GM13976 (cell line): ENCODE measurements around the gene ENTREP1.

ENCODE experiments used
- DNase-seq: peaks from one replicate; pipeline ENCODE4 v3.0.0; 2012; ENCODE audit warnings: low spot score
- in situ Hi-C: fragments of 300-500 bp; cut with MboI; formaldehyde crosslinking; loops from one replicate; pipeline ENCODE4 v1.12.0; 2022; ENCODE audit warnings: low sequenced_read_pairs, mixed read lengths, inconsistent platforms; ENCODE audit not compliant: unreplicated experiment
- TF ChIP-seq, protein P1 (sequence below): IDR thresholded peaks from 2 replicates; pipeline ENCODE4 v1.5.1; 2012; ENCODE audit warnings: borderline replicate concordance, mild to moderate bottlenecking; ENCODE audit not compliant: insufficient read depth; ENCODE audit errors: extremely low read depth, missing control alignments, control extremely low read depth

Gene ENTREP1

DNA sequence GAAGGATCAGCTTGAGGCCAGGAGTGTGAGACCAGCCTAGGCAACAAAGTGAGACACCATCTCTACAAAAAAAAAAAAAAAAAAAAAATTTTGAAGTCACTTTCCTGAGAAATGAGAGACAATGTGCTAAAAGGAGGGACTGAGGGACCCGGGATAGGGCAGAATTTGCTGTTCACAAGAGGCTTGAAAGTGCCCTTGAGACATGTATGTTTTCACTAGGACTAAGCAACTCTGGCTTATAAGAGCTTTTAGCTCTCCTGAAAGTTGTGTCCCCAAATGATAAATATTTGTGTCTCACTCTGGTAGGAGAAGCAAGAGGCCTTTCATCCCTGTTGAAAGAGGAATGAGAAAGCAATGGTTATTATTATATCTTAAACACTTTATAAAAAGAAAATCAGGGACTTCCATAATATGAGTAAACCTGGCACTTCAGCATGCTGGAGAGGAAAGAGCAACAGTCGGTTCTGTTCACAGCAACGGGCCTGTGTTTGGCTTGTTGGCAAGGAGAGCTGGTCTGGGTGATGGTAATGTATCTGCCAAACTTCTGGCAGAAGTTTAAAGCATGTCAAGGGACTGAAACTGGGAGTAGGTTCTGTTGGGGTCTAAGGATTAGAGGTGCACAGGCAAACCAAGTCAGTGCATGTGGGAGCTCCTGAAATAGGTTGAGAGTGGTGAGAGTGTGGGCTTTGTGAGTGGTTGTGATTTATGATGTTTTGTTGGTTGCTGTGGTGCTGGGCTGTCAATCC, 32.2 kb downstream of the ENTREP1 start:
- TF ChIP-seq, protein P1, sequence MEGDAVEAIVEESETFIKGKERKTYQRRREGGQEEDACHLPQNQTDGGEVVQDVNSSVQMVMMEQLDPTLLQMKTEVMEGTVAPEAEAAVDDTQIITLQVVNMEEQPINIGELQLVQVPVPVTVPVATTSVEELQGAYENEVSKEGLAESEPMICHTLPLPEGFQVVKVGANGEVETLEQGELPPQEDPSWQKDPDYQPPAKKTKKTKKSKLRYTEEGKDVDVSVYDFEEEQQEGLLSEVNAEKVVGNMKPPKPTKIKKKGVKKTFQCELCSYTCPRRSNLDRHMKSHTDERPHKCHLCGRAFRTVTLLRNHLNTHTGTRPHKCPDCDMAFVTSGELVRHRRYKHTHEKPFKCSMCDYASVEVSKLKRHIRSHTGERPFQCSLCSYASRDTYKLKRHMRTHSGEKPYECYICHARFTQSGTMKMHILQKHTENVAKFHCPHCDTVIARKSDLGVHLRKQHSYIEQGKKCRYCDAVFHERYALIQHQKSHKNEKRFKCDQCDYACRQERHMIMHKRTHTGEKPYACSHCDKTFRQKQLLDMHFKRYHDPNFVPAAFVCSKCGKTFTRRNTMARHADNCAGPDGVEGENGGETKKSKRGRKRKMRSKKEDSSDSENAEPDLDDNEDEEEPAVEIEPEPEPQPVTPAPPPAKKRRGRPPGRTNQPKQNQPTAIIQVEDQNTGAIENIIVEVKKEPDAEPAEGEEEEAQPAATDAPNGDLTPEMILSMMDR, result no peak
- in situ Hi-C loops, result loop anchor here (25.0 kb wide), 1 partner anchor 295 kb away; no protein-coding TSS in a partner anchor
- DNase-seq, result no peak

DNA sequence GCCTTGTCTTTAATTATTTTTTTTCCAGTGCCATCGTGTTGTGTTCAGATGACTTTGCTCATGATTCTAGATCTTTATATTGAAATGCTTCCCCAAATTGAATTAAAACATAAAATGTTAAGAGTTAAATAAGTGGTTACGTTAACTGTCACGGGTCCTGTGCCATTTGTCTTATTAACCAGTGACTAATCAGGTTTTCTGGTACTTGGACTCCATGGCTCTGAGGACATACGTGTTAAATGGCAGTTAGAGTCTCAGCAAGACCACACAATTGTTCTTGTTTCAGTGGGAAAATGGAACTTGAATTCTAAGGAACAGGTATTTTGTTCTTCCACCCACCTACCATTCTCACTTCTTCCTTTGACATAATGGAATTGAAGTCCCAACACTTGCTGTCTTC, 32.8 kb downstream of the ENTREP1 start:
- in situ Hi-C loops, result loop anchor here (25.0 kb wide), 1 partner anchor 296 kb away; no protein-coding TSS in a partner anchor
- no peak for DNase-seq
- TF ChIP-seq, protein P1, result no peak

DNA sequence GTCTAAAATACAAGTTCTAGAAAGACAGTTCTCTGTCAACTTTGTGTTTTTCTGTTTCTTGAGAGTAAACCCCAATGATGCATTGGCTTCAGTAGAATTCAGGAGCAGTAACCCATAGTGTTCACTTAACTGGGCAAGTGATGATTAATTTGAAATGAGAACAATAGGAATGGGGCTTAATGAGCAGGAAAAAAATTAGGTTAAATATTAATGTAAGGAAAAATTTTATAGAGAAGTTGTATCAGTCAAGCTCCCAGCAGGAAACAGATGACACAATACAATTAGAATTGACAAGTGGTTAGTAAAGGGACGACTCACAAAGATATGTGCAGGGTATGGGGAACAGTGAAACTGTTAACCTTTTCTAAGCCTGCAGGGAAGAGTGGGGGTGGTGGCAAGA, 38.2 kb downstream of the ENTREP1 start:
- TF ChIP-seq, protein P1, result no peak
- in situ Hi-C loops, result loop anchor here (25.0 kb wide), 1 partner anchor 301 kb away; no protein-coding TSS in a partner anchor
- DNase-seq, result no peak

DNA sequence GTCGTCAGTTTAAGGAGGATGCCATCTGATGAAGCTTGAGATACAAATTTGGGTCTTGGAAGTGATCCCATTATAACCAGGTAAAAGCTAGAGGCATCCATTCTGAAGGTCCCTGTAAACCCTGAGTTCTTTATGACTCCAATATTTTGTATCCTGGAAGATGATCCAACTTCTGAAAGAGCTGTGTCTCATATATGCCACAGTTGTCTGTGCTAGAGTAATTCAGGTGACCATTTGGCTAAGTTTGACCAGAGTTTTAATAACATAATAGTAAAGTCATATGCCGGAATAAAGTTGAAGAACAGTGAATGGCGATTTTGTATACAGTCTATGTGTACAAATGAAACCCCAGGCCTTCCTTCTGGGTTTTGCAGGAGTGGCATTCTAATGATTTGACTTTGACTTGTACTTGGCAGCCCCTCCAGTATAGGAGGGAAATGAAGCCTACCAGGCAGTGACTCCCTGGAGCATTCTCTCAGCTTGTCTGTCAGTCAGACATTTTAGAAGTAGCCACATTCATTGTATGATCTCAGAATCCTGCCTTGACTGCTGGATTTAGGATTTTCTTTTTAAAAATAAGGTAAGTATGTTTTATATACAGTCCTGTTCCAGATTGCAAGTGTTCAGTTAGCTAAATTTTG, 39.6 kb downstream of the ENTREP1 start:
- no peak for DNase-seq
- in situ Hi-C loops, result loop anchor here (25.0 kb wide), 1 partner anchor 302 kb away; no protein-coding TSS in a partner anchor
- TF ChIP-seq, protein P1, result no peak

DNA sequence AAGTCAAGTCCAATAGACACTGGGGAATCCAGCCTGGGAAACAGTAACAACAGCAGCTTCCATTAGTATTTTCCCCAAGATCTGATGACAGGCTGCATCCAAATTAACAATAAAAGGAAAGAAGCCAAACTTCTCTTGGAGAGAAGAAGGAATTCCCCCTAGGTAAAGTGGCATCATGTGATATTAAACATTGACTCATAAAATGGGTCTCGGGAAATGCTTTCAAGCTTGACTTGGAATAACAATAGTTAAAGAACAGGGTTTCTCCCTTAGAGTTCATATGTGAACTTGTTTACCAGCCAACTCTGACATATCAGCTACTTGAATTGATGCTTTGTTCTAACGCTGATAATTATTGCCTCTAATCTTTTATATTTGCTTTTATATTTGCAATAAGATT, 45.4 kb downstream of the ENTREP1 start:
- TF ChIP-seq, protein P1, result no peak
- in situ Hi-C loops, result loop anchor here (25.0 kb wide), 1 partner anchor 308 kb away; no protein-coding TSS in a partner anchor
- no peak for DNase-seq

DNA sequence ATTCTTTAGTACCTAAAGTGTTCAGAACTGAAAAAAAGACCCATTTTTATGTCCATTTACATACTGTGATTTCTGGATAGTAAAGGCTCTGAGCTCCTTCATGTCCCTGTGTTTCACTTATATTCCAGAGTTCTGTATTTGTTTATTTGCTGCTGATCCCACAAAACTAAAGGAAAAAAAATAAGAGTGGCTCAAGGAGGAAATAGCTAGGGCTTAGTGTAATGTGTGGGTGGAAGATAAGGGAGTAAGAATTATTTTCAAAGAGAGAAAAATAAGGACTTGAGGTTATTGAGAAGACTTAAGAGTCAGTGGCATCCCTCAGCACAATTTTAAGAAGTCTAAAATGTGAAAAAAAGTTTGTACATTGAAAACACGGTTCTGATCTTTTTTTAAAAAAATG, 46.0 kb downstream of the ENTREP1 start:
- no peak for DNase-seq
- in situ Hi-C loops, result loop anchor here (25.0 kb wide), 1 partner anchor 309 kb away; no protein-coding TSS in a partner anchor
- TF ChIP-seq, protein P1, result no peak
